Prostate gland (tissue), 2 donors: ENCODE results near the gene PRIMA1. TPM values are rescaled to one million over a fixed set of nuclear protein-coding genes. Genes with fewer than 3 reads are reported as not detected.

Experiments used
- DNase-seq: peaks from one replicate; pipeline ENCODE4 v3.0.0-alpha.2; 2019; ENCODE audit warnings: low spot score
- H3K27ac ChIP-seq, 2 donors: fragments of 200-600 bp; sonication (generic); 2 replicates each; pipeline ENCODE4 v1.5.1; 2017 to 2019
- H3K27me3 ChIP-seq: fragments of 200-600 bp; sonication (generic); replicated peaks from 2 replicates; pipeline ENCODE4 v1.5.1; 2019; ENCODE audit not compliant: insufficient read depth
- H3K36me3 ChIP-seq, 2 donors: fragments of 200-600 bp; sonication (generic); 1 replicate in 1 of 2; 2 replicates in 1 of 2; pipeline versions ENCODE4 v1.5.1 to v1.8.1; 2017 to 2019
- H3K4me1 ChIP-seq: fragments of 200-600 bp; sonication (generic); replicated peaks from 2 replicates; pipeline ENCODE4 v1.5.1; 2019
- H3K4me3 ChIP-seq, 2 donors: fragments of 200-600 bp; sonication (generic); 2 replicates each; pipeline ENCODE4 v1.5.1; 2017 to 2019
- H3K9me3 ChIP-seq: fragments of 200-600 bp; sonication (generic); 2 replicates; pipeline ENCODE4 v1.5.1; 2017
- CTCF ChIP-seq, 4 experiments: fragments of 200-600 bp in 2 of 4; fragments of 450-650 bp in 2 of 4; sonication (generic) in 2 of 4; IDR thresholded peaks; 1 replicate in 3 of 4; 2 replicates in 1 of 4; pipeline ENCODE4 v1.5.1; 2016 to 2019; ENCODE audit warnings: antibody characterized with exemption in 4 of 4, mild to moderate bottlenecking in 2 of 4, moderate library complexity in 2 of 4
- POLR2A ChIP-seq: fragments of 450-650 bp; IDR thresholded peaks from one replicate; pipeline ENCODE4 v1.6.1; 2016; ENCODE audit warnings: antibody characterized with exemption, mild to moderate bottlenecking
- POLR2AphosphoS5 ChIP-seq: sonication (generic); formaldehyde crosslinking; IDR thresholded peaks from one replicate; pipeline ENCODE4 v1.6.1; 2017; ENCODE audit warnings: antibody characterized with exemption
- WGBS: methylation state at CpG from one replicate; pipeline ENCODE4 v1.1.5; 2018; 5-methylcytosine and 5-hydroxymethylcytosine counted together
- intact Hi-C: fragments of 100-400 bp; cut with DNase I; formaldehyde crosslinking; loops from one replicate; pipeline ENCODE4 v1.14.2; 2022
- total RNA-seq, 2 donors: library from RNA; depleted of rRNA; stranded (reverse); fragments of >200 nt; gene quantifications; one replicate each; pipeline ENCODE4 v1.1.0, GENCODE V29; 2016

PRIMA1 gene
- total RNA-seq, 2 donors from 2014 or later = 3.6 to 9.8 TPM

DNA sequence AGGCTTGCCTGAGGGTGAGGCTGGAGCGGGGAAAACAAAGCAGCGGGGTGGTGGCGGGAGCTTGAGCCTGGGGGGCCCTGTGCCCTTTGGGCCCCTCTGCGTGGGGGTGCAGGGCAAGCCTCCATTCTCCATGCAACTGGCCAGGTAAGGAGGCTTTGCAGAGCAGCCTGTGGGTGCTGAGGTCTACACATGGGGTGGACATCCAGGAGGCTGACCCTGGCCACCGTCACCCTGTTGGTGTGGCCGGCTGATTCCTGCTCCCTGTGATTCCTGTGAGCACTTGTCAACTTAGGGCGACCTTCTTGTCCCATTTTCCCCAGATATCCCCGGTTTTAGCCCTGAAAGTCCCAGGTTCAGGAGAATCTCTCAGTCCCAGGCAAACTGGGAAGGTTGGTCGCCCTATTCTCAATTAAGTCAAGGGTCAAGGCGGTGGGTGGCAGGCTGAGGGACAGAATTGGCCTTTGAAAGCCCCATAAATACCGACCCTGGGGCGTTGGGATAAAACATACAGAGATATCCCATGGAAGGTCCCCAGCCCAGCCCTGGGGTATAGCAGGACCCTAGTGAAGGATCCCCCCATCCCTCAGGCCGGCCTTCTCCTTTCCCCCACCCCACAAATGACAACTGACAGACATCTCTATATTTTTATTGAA, 70.5 kb downstream of the PRIMA1 start:
- Histone ChIP-seq H3K4me1 (no peaks in the 10 kb centered on the region), H3K27me3 (no peaks in the 10 kb centered on the region), H3K36me3 (no peaks in the 10 kb centered on the region), H3K4me3 (no peak overlapping the region), H3K27ac (no peak overlapping the region), H3K9me3 (no peaks in the 10 kb centered on the region)
- 89% methylated on average over 13 of the region's 13 CpGs for WGBS
- intact Hi-C loops = no loop called here
- TF ChIP-seq POLR2A = no peak
- TF ChIP-seq CTCF (IDR thresholded peaks at IDR 0.05) = no peak
- no peak for TF ChIP-seq POLR2AphosphoS5
- DNase-seq = no peak

DNA sequence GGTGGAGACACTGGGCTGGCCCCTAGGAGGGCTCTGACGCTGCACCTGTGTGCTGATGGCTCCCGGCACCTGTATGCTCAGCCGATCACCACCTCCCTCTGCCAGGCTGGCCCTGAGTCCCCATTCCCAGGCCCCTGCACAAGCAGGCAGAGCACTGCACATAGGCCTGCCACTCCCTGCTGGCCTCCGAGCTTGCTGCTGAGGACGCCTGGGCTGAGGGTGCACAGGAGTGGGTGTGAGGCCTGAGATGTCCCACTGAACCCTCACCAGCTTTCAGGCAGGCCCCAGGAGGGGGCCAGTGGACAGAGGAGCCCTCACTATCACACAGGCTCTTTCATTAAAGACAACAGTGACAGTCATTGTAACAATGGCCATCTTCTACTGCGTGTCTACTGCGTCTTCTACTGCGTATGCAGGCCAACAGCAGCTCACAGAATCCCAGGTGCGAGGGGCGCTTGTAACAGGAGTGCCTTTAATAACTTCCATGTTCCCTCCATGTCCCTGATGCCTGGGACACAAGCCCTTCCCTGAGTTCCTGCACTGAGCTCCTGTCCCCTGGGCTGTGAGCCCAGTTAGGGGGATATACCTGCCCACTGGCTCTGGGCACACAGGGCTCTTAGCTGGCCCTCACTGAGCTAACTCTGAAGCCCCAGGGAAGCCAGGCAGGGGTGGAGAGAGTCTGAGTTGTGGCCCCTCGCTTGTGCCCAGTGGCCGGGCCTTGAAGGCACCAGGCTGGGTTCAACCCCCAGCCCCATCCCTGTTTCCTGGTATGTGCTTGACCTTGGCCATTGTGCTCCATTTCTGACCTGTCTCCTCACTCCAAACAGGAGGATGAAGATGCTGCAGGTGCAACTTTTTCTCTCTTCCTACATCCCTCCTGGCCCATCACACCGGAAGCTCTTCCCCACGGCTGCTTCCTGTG, 71.3 kb downstream of the PRIMA1 start:
- Histone ChIP-seq H3K4me3 (no peak overlapping the region), H3K27ac (no peak overlapping the region), H3K4me1 (no peaks in the 10 kb centered on the region), H3K9me3 (no peaks in the 10 kb centered on the region), H3K27me3 (no peaks in the 10 kb centered on the region), H3K36me3 (no peaks in the 10 kb centered on the region)
- TF ChIP-seq POLR2A (no peak), POLR2AphosphoS5 (no peak), CTCF (IDR thresholded peaks at IDR 0.05) (no peak)
- intact Hi-C loops = no loop called here
- DNase-seq = no peak
- WGBS = 91% methylated on average over 14 of the region's 14 CpGs

DNA sequence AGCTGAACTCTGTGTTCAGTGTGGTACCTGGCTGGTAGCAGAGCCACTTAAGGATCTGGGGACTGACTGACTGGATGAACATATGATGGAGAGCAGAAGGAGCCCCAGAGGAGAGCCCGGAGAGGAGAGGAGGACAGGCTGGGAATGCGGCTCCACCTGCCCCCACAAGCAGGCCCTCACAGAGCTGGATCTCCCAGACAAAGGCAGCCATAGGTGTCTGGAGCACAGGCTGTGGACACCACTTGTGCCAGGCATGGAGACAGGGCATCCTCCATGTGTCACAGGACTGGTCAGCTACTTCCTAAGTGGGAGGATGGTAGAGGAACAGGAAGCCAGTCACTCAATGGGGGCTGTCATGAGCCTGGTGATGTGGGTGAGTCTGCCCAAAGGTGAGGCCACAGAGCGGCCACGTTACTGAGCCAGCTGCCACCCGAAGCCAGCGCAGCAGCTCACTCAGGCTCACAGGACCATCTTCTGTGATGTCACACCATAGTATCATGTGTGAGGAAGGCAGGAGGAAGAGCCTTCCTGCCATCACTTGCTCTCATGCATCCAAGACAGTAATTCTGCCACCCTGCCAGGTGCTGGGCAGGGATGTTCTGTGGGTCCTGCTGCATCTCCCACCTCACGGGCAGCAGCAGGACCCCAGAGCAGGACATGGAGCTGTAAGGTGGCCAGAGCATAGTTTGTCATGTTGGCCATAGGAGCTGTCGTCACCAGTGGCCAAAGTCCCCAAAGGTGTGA, 72.1 kb downstream of the PRIMA1 start:
- Histone ChIP-seq H3K27me3 (no peaks in the 10 kb centered on the region), H3K4me1 (no peaks in the 10 kb centered on the region), H3K9me3 (no peaks in the 10 kb centered on the region), H3K36me3 (no peaks in the 10 kb centered on the region), H3K27ac (no peak overlapping the region), H3K4me3 (no peak overlapping the region)
- WGBS = 91% methylated on average over 8 of the region's 8 CpGs
- intact Hi-C loops = no loop called here
- DNase-seq = no peak
- no peak for TF ChIP-seq POLR2AphosphoS5
- no peak for TF ChIP-seq CTCF (IDR thresholded peaks at IDR 0.05)
- TF ChIP-seq POLR2A = no peak

DNA sequence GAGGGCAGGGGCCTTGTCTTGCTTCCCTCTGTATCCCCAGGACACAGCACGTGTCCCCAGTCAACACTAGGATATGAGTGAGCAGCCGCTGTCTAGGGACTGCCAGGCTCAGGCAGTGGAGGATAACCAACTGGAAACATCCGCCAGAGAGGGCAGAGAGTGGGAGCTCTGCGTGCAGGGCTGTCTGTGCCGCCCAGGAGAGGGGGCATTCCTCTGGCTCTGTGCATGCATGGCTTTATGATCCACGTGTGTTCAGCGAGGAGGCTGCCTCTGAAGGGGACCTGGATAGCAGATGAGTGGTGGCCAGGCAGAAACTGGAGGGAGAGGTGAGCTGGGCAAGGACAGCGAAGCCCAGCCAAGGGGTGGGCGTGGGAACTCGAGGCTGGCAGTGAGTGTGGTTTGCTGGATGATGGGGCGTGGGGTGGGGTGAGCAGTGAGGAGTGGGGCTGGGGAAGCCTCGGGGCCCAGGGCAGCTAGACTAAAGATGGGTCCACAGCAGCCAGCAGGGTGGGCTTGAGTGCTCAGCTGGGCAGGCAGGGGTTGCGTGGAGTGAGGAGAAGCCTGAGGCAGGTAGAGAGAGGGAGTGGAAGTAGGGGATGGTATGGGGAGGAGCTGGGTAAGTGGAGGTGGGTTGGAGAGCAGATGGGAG, 72.9 kb downstream of the PRIMA1 start:
- DNase-seq = no peak
- 55% methylated on average over 13 of the region's 13 CpGs for WGBS
- no peak overlapping the region for H3K4me3 ChIP-seq
- intact Hi-C loops = no loop called here
- H3K36me3 ChIP-seq = no peaks in the 10 kb centered on the region
- no peaks in the 10 kb centered on the region for H3K9me3 ChIP-seq
- H3K27me3 ChIP-seq = no peaks in the 10 kb centered on the region
- no peaks in the 10 kb centered on the region for H3K4me1 ChIP-seq
- H3K27ac ChIP-seq = no peak overlapping the region
- TF ChIP-seq CTCF (IDR thresholded peaks at IDR 0.05) = no peak
- TF ChIP-seq POLR2AphosphoS5 = no peak
- TF ChIP-seq POLR2A = no peak
